Thyroid gland (tissue), 4 donors: ENCODE measurements around the gene PHACTR3. TPM values are rescaled to one million over a fixed set of nuclear protein-coding genes. Genes with fewer than 3 reads are reported as not detected.

Experiments used
- DNase-seq, 2 donors: peaks; one replicate each; pipeline ENCODE4 v3.0.0-alpha.2; 2019
- H3K27ac ChIP-seq, 3 donors: fragments of 200-600 bp; sonication (generic); 1 replicate in 2 of 3; 2 replicates in 1 of 3; pipeline ENCODE4 v1.5.1; 2016 to 2019; ENCODE audit warnings: mild to moderate bottlenecking in 1 of 3, moderate library complexity in 1 of 3
- H3K27me3 ChIP-seq: fragments of 200-600 bp; sonication (generic); one replicate; pipeline ENCODE4 v1.5.1; 2019
- H3K36me3 ChIP-seq, 2 donors: fragments of 200-600 bp; sonication (generic); one replicate each; pipeline ENCODE4 v1.5.1; 2016 to 2019
- H3K4me1 ChIP-seq, 2 donors: fragments of 200-600 bp; sonication (generic); one replicate each; pipeline ENCODE4 v1.5.1; 2017 to 2019
- H3K4me3 ChIP-seq, 3 donors: fragments of 200-600 bp; sonication (generic); replicated peaks in 1 of 3; 1 replicate in 2 of 3; 2 replicates in 1 of 3; pipeline ENCODE4 v1.5.1; 2016; ENCODE audit warnings: mild to moderate bottlenecking in 1 of 3
- H3K9me3 ChIP-seq: fragments of 200-600 bp; sonication (generic); one replicate; pipeline ENCODE4 v1.5.1; 2017
- POLR2A ChIP-seq, 2 donors: fragments of 450-650 bp; IDR thresholded peaks; one replicate each; pipeline ENCODE4 v1.6.1; 2017; ENCODE audit warnings: antibody characterized with exemption in 2 of 2, mild to moderate bottlenecking in 2 of 2, moderate library complexity in 1 of 2
- WGBS, 2 donors: methylation state at CpG; one replicate each; pipeline ENCODE4 v1.1.5; 2017; 5-methylcytosine and 5-hydroxymethylcytosine counted together
- intact Hi-C: fragments of 100-400 bp; cut with DNase I; formaldehyde crosslinking; loops from one replicate; pipeline ENCODE4 v1.15.1; 2023
- total RNA-seq, 4 donors: library from RNA; depleted of rRNA; stranded (reverse); fragments of >200 nt; gene quantifications; one replicate each; pipeline ENCODE4 v1.2.3, GENCODE V29; 2016
- TF ChIP-seq, protein P1 (sequence below), 6 experiments: fragments of 200-600 bp in 3 of 6; fragments of 450-650 bp in 3 of 6; sonication (generic) in 3 of 6; IDR thresholded peaks; one replicate each; pipeline ENCODE4 v1.5.1; 2016 to 2019; ENCODE audit warnings: antibody characterized with exemption in 6 of 6, mild to moderate bottlenecking in 2 of 6, inconsistent platforms in 1 of 6, moderate library complexity in 1 of 6

Gene PHACTR3
- total RNA-seq, 4 donors from 2014 or later, result 2.4 TPM; not detected in 3

DNA sequence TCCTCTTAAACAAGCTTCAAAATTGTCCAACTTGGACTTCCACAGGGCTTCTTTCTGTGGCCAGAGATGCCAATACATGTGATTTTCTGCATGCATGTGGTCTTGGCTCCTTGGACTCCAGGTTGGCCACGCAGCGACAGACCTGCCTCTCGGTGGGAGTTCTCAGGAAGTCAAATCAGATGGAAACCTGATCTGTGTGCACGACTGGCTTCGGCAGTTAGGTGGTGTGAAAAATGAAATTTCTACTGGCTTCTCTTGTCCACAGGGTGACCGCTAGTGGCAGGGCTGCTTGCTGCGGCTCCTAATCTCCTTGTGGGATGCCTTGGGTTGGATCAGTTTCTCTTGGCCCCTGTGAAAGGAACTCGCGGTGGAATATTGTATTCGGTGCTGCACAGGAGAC is 57.3 kb downstream of the PHACTR3 start:
- no peak for TF ChIP-seq POLR2A (IDR thresholded peaks at IDR 0.05)
- TF ChIP-seq, protein P1, sequence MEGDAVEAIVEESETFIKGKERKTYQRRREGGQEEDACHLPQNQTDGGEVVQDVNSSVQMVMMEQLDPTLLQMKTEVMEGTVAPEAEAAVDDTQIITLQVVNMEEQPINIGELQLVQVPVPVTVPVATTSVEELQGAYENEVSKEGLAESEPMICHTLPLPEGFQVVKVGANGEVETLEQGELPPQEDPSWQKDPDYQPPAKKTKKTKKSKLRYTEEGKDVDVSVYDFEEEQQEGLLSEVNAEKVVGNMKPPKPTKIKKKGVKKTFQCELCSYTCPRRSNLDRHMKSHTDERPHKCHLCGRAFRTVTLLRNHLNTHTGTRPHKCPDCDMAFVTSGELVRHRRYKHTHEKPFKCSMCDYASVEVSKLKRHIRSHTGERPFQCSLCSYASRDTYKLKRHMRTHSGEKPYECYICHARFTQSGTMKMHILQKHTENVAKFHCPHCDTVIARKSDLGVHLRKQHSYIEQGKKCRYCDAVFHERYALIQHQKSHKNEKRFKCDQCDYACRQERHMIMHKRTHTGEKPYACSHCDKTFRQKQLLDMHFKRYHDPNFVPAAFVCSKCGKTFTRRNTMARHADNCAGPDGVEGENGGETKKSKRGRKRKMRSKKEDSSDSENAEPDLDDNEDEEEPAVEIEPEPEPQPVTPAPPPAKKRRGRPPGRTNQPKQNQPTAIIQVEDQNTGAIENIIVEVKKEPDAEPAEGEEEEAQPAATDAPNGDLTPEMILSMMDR (IDR thresholded peaks at IDR 0.05), result no peak
- Histone ChIP-seq H3K9me3 (no peaks in the 10 kb centered on the region), H3K36me3 (no peaks in the 10 kb centered on the region), H3K27me3 (no peaks in the 10 kb centered on the region), H3K4me3 (no peak overlapping the region), H3K27ac (no peak overlapping the region), H3K4me1 (no peaks in the 10 kb centered on the region)
- intact Hi-C loops, result no loop called here
- no peak for DNase-seq
- whole genome bisulfite sequencing, 2 donors, result 53 to 60% methylated on average over 9 to 10 of the region's 10 CpGs

DNA sequence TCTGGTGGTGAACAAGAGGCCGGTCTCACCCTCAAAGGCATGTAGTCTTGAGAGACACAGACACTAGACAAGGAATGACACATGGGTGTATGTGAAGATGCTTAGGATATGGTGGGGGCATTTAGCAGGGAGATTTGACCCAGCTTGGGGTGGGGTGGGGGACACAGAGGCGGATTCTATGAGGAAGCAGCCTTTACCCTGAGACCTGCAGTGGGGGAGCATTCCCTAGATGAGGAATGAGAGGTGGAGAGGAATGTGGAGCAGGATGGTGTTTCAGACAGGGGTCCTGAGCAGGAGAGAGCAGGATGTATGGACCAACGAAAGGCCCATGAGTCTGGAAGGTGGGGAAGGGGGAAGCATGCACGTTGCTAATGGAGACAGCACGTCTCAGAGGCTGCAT is 57.8 kb downstream of the PHACTR3 start:
- no peaks in the 10 kb centered on the region for H3K36me3 ChIP-seq
- H3K4me3 ChIP-seq, result no peak overlapping the region
- WGBS, 2 donors, result 58 to 61% methylated on average over 5 of the region's 5 CpGs
- no peak for DNase-seq
- no peaks in the 10 kb centered on the region for H3K4me1 ChIP-seq
- H3K27me3 ChIP-seq, result no peaks in the 10 kb centered on the region
- H3K27ac ChIP-seq, result no peak overlapping the region
- no peaks in the 10 kb centered on the region for H3K9me3 ChIP-seq
- intact Hi-C loops, result no loop called here
- no peak for TF ChIP-seq POLR2A (IDR thresholded peaks at IDR 0.05)
- TF ChIP-seq, protein P1 (IDR thresholded peaks at IDR 0.05), result no peak

DNA sequence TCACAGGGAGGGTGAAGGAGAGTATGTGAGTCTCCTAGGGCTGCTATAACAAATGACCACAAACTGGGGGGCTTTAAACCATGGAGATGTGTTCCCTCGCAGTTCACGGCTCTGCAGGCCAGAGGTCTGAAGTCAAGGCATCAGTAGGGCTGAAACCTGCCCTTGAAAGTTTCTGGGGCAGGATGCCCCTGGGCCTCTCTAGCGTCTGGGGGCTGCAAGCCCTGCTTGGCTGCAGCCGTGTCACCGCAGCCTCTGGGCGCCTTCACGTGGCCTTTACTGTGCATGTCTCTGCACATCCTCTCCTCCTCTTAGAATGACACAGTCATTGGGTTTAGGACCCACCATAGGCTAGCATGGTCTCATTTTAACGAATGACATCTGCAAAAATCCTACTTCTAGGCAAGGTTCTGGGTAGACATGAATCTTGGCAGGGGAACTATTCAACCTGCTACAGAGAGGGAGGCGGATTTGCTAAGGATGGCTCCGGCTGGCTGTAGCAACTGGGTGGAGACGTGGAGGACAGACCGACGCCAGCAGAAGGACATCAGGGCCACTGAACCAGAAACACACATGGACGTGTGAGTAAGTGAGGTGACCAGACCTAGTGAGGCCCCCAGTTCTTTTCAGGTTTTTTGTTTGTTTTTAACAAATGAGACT is 58.6 kb downstream of the PHACTR3 start:
- no peaks in the 10 kb centered on the region for H3K9me3 ChIP-seq
- no peaks in the 10 kb centered on the region for H3K4me1 ChIP-seq
- TF ChIP-seq, protein P1 (IDR thresholded peaks at IDR 0.05), result no peak
- no peak for TF ChIP-seq POLR2A (IDR thresholded peaks at IDR 0.05)
- no peaks in the 10 kb centered on the region for H3K27me3 ChIP-seq
- 76 to 77% methylated on average over 14 of the region's 14 CpGs for whole genome bisulfite sequencing, 2 donors
- DNase-seq, result no peak
- intact Hi-C loops, result no loop called here
- no peak overlapping the region for H3K27ac ChIP-seq
- H3K4me3 ChIP-seq, result no peak overlapping the region
- H3K36me3 ChIP-seq, result no peaks in the 10 kb centered on the region

DNA sequence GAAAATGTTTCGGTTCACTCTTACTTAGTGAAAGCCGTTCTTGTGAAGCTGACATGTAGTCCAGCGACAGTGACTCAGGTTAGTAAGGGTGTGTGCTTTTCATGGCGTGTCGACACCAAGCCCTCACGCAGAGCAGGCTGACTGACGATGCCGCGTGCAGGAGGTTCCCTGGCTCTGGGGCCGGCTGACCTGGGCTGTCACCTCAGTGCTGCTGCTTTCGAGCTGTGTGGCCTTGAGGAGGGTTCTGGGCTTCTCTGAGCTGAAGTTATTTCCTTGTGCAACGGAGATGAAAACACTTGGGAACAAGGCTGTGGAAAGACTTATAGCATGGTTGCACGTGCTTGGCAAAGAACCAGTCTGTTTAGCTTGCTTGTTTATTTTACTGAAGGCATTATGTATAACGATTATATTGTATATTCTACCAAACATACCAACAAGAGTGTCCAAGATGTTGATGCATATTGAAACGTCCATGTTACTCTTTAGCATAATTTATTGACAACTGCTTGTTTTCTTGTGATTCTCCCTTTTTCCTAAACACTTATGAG is 59.2 kb downstream of the PHACTR3 start:
- TF ChIP-seq, protein P1 (IDR thresholded peaks at IDR 0.05), result no peak
- no peak for TF ChIP-seq POLR2A (IDR thresholded peaks at IDR 0.05)
- Histone ChIP-seq H3K27me3 (no peaks in the 10 kb centered on the region), H3K9me3 (no peaks in the 10 kb centered on the region), H3K36me3 (no peaks in the 10 kb centered on the region), H3K4me3 (no peak overlapping the region), H3K4me1 (no peaks in the 10 kb centered on the region), H3K27ac (no peak overlapping the region)
- WGBS, 2 donors, result 72 to 73% methylated on average over 15 of the region's 15 CpGs
- DNase-seq, result no peak
- intact Hi-C loops, result no loop called here

DNA sequence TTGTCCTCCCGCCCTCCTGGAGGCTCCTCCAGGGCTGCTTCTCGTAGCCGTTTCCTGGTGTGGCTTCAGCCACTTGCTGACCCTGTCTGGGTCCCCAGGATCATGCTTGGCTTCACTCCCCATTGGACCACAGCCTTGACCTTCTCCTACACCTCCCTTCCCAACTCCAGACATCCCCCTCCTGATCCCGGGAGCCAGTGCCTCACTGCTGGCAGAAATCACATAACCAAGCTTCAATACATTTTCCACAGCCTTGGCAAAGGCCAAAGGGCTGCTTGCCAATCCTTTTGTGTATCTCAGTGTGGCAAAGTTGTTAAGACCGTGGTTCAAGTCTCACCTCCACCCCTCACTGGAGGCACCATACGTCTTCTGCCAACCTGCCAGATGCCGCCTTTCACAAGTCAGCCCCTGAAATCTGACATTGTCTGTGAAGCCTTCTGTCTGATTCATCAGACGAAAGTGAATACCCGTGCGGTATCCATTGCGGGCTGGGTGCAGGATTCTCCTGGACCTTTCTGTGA is 60.1 kb downstream of the PHACTR3 start:
- no peak overlapping the region for H3K4me3 ChIP-seq
- DNase-seq, result no peak
- H3K4me1 ChIP-seq, result no peaks in the 10 kb centered on the region
- TF ChIP-seq, protein P1 (IDR thresholded peaks at IDR 0.05), result no peak
- TF ChIP-seq POLR2A (IDR thresholded peaks at IDR 0.05), result no peak
- WGBS, 2 donors, result 74 to 81% methylated on average over 11 of the region's 11 CpGs
- no peaks in the 10 kb centered on the region for H3K9me3 ChIP-seq
- intact Hi-C loops, result no loop called here
- H3K27me3 ChIP-seq, result no peaks in the 10 kb centered on the region
- no peak overlapping the region for H3K27ac ChIP-seq
- H3K36me3 ChIP-seq, result no peaks in the 10 kb centered on the region
